B cell (primary cell): ENCODE results near the gene PLEKHM3. TPM values are rescaled to one million over a fixed set of nuclear protein-coding genes. Genes with fewer than 3 reads are reported as not detected.
A peak's percentile ranks its signal among the peaks of the same experiment; 100 is the strongest.

ENCODE experiments used
- ATAC-seq: fragments of 200-7000 bp; cut with Tn5 transposase; one replicate; pipeline ENCODE4 v1.10.0; 2021; ENCODE audit warnings: low read depth, mild to moderate bottlenecking, moderate number of reproducible peaks, moderate library complexity
- CTCF ChIA-PET: fragments of 350-600 bp; sonication (Branson Sonifier 250); formaldehyde crosslinking; loops from one replicate; lab custom pipeline; 2021; ENCODE audit warnings: antibody characterized with exemption, inconsistent platforms; lab: Charles Lee
- POLR2A ChIA-PET: fragments of 350-600 bp; sonication (Branson Sonifier 250); formaldehyde crosslinking; loops from one replicate; lab custom pipeline; 2021; ENCODE audit warnings: antibody characterized with exemption; lab: Charles Lee
- DNase-seq: peaks from one replicate; pipeline ENCODE4 v3.0.0; 2013
- H2AFZ ChIP-seq: 2 replicates; pipeline ENCODE4 v1.6.1; 2012; ENCODE audit warnings: mild to moderate bottlenecking, low read depth, low read length; ENCODE audit not compliant: insufficient read depth, poor library complexity, severe bottlenecking
- H3K27ac ChIP-seq, 2 donors: 1 replicate in 1 of 2; 2 replicates in 1 of 2; pipeline ENCODE4 v1.5.1; 2012 to 2013; ENCODE audit warnings: low read length in 2 of 2, mild to moderate bottlenecking in 2 of 2, moderate library complexity in 1 of 2
- H3K27me3 ChIP-seq, 4 experiments: fragments of 200-600 bp in 1 of 4; sonication (generic) in 1 of 4; replicated peaks in 1 of 4; 1 replicate in 2 of 4; 2 replicates in 2 of 4; pipeline versions ENCODE4 v1.6.1 to v1.7.0; 2013 to 2016; ENCODE audit warnings: low read length in 3 of 4, mild to moderate bottlenecking in 2 of 4, mixed read lengths in 1 of 4, moderate library complexity in 1 of 4; ENCODE audit not compliant: insufficient read depth in 4 of 4, control insufficient read depth in 3 of 4; ENCODE audit errors: control extremely low read depth in 1 of 4
- H3K36me3 ChIP-seq, 2 experiments: replicated peaks in 1 of 2; 1 replicate in 1 of 2; 2 replicates in 1 of 2; pipeline versions ENCODE4 v1.6.1 to v1.7.1; 2013; ENCODE audit warnings: low read length in 1 of 2; ENCODE audit not compliant: insufficient read depth in 2 of 2, control insufficient read depth in 1 of 2; ENCODE audit errors: control extremely low read depth in 1 of 2, extremely low read depth in 1 of 2
- H3K4me1 ChIP-seq, 2 donors: fragments of 200-600 bp in 1 of 2; sonication (generic) in 1 of 2; 1 replicate in 1 of 2; 2 replicates in 1 of 2; pipeline versions ENCODE4 v1.5.1 to v1.6.1; 2013 to 2017; ENCODE audit warnings: low read length in 2 of 2; ENCODE audit not compliant: control insufficient read depth in 2 of 2, insufficient read depth in 2 of 2
- H3K4me2 ChIP-seq: replicated peaks from 2 replicates; pipeline ENCODE3; 2012; ENCODE audit warnings: mild to moderate bottlenecking, low read depth, low read length; ENCODE audit not compliant: poor library complexity, severe bottlenecking
- H3K4me3 ChIP-seq, 5 experiments: fragments of 200-600 bp in 1 of 5; sonication (generic) in 1 of 5; 1 replicate in 3 of 5; 2 replicates in 2 of 5; pipeline versions ENCODE4 v1.5.1 to v1.7.0; 2011 to 2016; ENCODE audit warnings: low read length in 4 of 5, mild to moderate bottlenecking in 4 of 5, low read depth in 2 of 5, control low read depth in 1 of 5, moderate library complexity in 1 of 5; ENCODE audit not compliant: insufficient read depth in 1 of 5; ENCODE audit errors: control extremely low read depth in 1 of 5, extremely low read depth in 1 of 5
- H3K79me2 ChIP-seq: fragments of 200-600 bp; sonication (generic); one replicate; pipeline ENCODE4 v1.6.0; 2016; ENCODE audit warnings: low read length; ENCODE audit not compliant: control insufficient read depth, insufficient read depth
- H3K9ac ChIP-seq: fragments of 200-600 bp; sonication (generic); 2 replicates; pipeline ENCODE4 v1.6.1; 2017; ENCODE audit warnings: mild to moderate bottlenecking, low read length, moderate library complexity
- H3K9me3 ChIP-seq, 3 donors: one replicate each; pipeline versions ENCODE4 v1.6.1 to v1.7.1; 2013; ENCODE audit warnings: low read length in 2 of 3; ENCODE audit not compliant: control insufficient read depth in 2 of 3, insufficient read depth in 1 of 3; ENCODE audit errors: control extremely low read depth in 1 of 3
- H4K20me1 ChIP-seq: 2 replicates; pipeline ENCODE4 v1.6.0; 2012; ENCODE audit warnings: mild to moderate bottlenecking, low read length; ENCODE audit not compliant: insufficient read depth, control insufficient read depth, poor library complexity, severe bottlenecking
- H3K27ac Mint-ChIP-seq: one replicate; pipeline ENCODE4 v1.8.0; 2021; ENCODE audit warnings: mixed read lengths
- H3K27me3 Mint-ChIP-seq: one replicate; pipeline ENCODE4 v1.8.0; 2021; ENCODE audit warnings: mixed read lengths
- H3K4me1 Mint-ChIP-seq: one replicate; pipeline ENCODE4 v1.8.0; 2021; ENCODE audit warnings: mixed read lengths
- H3K4me3 Mint-ChIP-seq: one replicate; pipeline ENCODE4 v1.8.0; 2021; ENCODE audit warnings: mixed read lengths
- H3K9me3 Mint-ChIP-seq: one replicate; pipeline ENCODE4 v1.8.0; 2022; ENCODE audit warnings: mixed read lengths; ENCODE audit not compliant: insufficient read depth
- CTCF ChIP-seq: fragments of 200-600 bp; IDR thresholded peaks from one replicate; pipeline ENCODE4 v1.8.0; 2022; ENCODE audit warnings: antibody characterized with exemption, mild to moderate bottlenecking
- EZH2 ChIP-seq: IDR thresholded peaks from 2 replicates; pipeline ENCODE4 v1.6.1; 2012; ENCODE audit warnings: borderline replicate concordance, low read depth, mild to moderate bottlenecking, moderate library complexity, low read length; ENCODE audit not compliant: insufficient read depth, poor library complexity, severe bottlenecking
- WGBS: methylation state at CpG from one replicate; pipeline ENCODE4 v1.1.5; 2013; ENCODE audit warnings: missing lambda C conversion rate; ENCODE audit not compliant: insufficient coverage; 5-methylcytosine and 5-hydroxymethylcytosine counted together
- intact Hi-C: fragments of 100-400 bp; cut with micrococcal nuclease; formaldehyde crosslinking; loops from one replicate; pipeline ENCODE4 v1.10.0; 2022
- polyA minus RNA-seq: library from RNA; depleted of rRNA, polyadenylated mRNA; stranded (reverse); fragments of >200 nt; gene quantifications from 2 replicates; pipeline ENCODE4 v1.2.3, GENCODE V29; 2012
- polyA plus RNA-seq: library from polyadenylated mRNA; depleted of rRNA; stranded (reverse); fragments of >200 nt; gene quantifications from 2 replicates; pipeline ENCODE4 v1.2.3, GENCODE V29; 2012
- total RNA-seq, 2 donors: library from RNA; stranded (reverse); fragments of 120-200 nt in 1 of 2; gene quantifications; 1 replicate in 1 of 2; 2 replicates in 1 of 2; pipeline versions ENCODE4 v1.2.3 to v1.2.4, GENCODE V29; 2013 to 2022

The PLEKHM3 gene
- total RNA-seq (17.7 and 19.5 TPM in 2 replicates), polyA plus RNA-seq (4.0 and 5.3 TPM in 2 replicates), polyA minus RNA-seq (11.7 and 20.8 TPM in 2 replicates)
- 9.1 TPM for total RNA-seq (2013)

GRCh38 chr2:208025037-208025813, at the start of gene PLEKHM3:
Gene PLEKHM3, minus strand, starts transcription at chr2:208025527. Its CDS starts 23,888 bp downstream, at chr2:208001639.
- Histone ChIP-seq H3K27me3 (no peaks in the 10 kb centered on the region), H3K36me3 (no peaks in the 10 kb centered on the region), H2AFZ (peak within 1 kb of the TSS; percentile 93), H3K4me2 (peak within 1 kb of the TSS; percentile 88), H3K27ac (peak within 1 kb of the TSS; percentile 57 to 84), H3K4me1 (peaks cover 7 to 8% of the 10 kb centered on the region in 2 donors), H3K9ac (peak within 1 kb of the TSS; percentile 92), H4K20me1 (no peaks in the 10 kb centered on the region), H3K4me3 (peak within 1 kb of the TSS; percentile 71 to 95 (median 92)), H3K79me2 (peaks cover 28% of the 10 kb centered on the region), H3K9me3 (no peaks in the 10 kb centered on the region)
- Mint-ChIP-seq H3K4me3 (peak within 1 kb of the TSS; percentile 95), H3K27me3 (no peaks in the 10 kb centered on the region), H3K27ac (peak within 1 kb of the TSS; percentile 96), H3K9me3 (no peaks in the 10 kb centered on the region), H3K4me1 (peaks cover 25% of the 10 kb centered on the region)
- POLR2A ChIA-PET: interaction anchor here (0.5 to 1.2 kb wide), 4 partner anchors 50 to 859 kb away, joined by 3 to 13 read pairs (median 4); partner anchors contain the start of genes KLF7 and METTL21A
- DNase-seq (peak; percentile 83), ATAC-seq (peak; percentile 92)
- CTCF ChIA-PET: interaction anchor here (0.7 to 1.5 kb wide), 7 partner anchors 15 to 399 kb away, joined by 3 to 9 read pairs (median 3); partner anchors contain the start of genes CCNYL1 and IDH1
- intact Hi-C loops: loop anchor here (1.0 to 10.0 kb wide), 6 partner anchors 240 to 1260 kb away; partner anchors contain the start of genes FASTKD2, KLF7, MDH1B and METTL21A
- TF ChIP-seq EZH2: no peak
- TF ChIP-seq CTCF: no peak
- WGBS: under 1% methylated on average over 37 of the region's 38 CpGs
